Stimulated activated CD8-positive, alpha-beta memory T cell treated with anti-CD3 and anti-CD28 coated beads, Interleukin-15, amount 100 ng/mL, for 48 hours (primary cell): ENCODE measurements around the gene CCDC187.

Experiments
- DNase-seq, 2 donors: peaks; one replicate each; pipeline ENCODE4 v3.0.0-alpha.2; 2020; ENCODE audit warnings: low read depth in 2 of 2

The CCDC187 gene

DNA sequence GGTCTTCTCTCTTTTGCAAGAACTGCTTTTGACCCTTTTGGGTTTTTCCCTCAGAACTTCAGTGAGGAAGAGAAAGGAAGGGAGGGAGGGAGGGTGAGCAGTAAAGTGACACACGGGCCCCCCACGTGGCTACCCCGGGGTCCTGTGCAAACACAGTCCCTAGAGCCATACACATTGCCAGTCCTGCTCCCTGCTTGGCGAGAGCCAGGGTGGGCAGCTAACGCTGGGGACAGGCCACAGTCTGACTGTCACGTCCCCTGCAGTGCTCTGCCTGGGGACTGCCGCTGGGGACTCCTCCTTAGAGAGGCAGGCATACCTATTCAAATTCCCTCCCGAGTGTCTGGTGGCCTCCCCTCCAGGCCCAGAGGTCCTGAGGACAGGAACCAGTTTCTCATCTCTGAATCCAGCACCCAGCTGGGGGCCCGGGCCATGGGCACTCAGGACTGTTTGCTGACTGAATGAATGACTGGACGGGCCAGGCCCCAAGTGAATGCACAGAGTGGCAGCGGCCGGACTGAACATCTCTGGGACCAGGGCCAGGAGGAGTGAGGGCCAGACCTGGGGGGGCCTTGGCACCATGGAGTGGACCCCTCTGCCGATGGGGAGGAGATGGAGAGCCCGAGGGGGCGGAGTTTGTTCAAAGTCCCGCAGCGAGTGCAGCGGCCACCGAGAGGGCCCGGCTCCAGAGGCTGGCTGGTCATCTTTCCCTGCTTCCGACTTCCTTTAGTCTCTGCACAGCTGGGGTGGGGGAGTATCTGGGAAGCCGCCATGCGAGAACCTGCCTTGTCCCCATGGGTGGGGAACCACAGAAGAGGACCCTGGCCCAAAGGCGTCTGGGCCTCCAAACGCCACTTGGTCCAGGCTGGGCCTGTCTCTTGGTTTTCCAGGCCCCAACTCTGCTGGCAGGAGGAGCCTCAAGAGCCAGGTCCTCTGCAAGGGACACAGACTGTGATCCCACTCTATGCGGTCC is 5.8 kb downstream of the CCDC187 start:
- DNase-seq = no peak

DNA sequence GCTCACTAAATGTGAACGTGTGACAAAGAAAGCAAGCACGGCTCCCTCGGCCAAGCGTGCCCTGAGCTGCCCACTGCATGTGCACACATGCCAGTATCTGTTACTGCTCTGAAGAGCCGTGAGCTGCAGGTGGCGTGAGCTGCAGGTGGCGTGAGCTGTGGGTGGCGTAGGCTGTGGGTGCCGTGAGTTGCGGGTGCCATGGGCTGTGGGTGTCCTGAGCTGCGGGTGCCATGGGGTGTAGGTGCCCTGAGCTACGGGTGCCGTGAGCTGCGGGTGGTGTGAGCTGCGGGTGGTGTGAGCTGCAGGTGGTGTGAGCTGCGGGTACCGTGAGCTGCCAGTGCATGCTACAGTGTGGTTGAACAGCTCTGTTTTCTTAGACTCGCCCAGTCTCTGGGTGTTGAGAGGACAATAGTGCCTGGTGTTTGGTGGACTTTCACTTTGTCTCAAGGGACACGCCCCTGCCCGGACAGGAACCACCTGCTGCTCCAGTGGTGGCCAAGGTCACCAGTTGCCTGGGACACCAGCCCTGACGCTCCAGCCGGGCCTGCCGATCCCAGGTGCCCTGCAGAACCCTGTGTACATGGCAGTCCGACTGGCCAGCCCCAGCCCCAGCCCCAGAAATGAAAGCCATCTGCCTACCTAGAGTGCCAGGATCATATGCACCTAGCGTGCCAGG is 6.7 kb downstream of the CCDC187 start:
- DNase-seq = no peak

DNA sequence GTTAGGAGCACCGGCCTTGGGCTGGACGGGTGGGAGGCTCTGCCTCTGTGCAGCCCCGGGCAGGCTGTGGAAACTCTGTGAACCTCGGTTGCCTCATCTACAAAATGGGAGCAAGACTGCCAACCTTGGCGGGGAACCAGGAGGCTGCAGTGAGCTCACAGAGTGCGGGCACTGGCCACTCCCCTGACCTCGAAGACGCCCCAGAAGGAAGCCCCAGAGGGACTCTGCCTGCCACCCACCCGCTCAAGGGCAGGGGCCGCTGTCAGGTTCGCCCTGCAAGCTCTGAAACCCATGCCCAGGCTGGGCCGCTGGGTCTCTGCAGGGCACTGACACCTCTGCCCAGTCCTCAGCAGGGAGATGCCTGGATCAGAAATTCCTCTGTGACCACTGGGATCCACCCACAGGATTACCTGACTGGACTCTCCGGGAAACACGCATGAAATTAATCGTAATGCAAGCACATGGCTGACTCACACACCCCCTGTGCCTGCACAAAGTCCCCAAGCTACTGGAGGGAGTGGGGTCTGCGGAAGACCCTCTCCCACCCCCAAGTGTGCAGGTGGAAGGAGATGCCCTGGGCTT is 7.4 kb downstream of the CCDC187 start:
- no peak for DNase-seq

DNA sequence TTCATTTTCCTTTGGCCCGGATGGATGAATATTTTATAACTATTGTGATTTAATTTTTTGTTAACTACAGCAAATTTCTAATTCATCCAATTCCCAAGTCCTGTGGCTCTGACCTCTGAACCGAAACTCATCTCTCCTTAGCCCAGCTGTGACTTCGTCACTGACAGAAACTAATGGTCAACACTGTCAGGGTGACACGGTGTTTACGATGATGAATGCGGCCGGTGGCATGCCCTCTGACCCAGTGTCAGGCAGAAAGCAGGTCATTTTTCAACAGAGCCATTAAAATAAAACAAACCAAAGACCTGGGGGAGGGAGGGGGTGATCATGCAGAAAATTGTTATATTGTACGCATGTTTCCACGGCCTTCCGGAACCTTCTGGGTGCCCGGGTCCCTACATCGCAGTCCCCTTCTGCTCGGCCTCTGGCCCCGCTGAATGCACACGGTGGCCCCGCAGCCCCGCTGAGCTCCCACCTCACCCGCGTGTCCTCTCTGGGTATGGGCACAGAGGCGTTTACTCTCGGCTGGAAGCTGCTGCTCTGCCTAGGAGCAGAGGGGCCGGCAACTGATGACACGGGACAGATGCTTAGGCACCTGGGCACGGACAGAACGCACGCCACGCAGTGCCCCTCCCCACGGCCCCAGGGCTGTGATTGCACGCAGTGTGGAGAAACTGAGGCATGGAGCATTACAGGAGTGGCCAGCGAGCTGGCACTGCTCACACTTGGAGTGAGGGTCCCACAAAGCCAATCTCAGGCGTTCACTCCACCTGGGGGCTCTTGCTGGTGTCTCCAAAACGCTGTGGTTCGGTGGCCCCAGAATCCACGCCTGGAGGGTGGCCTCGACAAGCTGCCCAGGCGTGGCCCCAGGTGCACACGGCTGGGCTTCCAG is 8.1 kb downstream of the CCDC187 start:
- no peak for DNase-seq

DNA sequence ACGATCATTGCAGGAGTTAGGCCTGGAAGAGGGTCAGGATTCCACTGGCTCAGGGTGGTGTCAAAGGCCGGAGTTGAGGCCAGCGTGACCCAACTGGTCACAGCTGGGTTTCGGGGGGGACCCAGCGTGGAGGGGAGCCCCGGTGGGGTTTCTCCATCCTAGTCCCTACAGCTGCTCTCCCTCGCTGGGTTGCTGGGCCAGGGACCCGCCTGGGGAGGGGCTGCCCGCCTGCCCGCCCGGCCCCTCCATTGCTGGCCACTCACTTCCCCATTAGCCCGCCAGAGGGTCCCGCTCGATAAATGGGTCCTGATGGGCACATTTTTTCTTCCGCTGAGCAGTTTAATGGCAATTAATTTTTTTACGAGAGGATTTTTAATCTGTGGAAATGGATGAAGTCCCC is 8.8 kb downstream of the CCDC187 start:
- DNase-seq = no peak

DNA sequence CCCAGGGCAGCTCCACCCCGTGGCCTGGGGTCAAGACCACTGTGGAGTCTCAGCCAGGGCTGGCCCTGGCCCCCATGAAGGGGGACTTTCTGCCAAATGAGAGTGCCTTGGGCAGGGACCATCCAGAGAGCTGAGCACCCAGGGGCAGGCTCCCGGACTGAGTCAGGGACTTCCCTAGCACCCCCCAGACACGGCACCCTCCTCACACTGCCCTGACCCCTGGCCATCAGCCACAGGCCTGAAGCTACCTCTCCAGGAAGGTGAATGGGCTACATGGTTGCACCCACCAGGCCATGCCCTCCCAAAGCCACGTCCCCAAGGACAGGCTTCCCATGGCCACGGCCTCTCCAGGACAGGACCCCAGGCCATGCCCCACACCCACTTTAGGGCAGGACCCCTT is 9.5 kb downstream of the CCDC187 start:
- DNase-seq = no peak

DNA sequence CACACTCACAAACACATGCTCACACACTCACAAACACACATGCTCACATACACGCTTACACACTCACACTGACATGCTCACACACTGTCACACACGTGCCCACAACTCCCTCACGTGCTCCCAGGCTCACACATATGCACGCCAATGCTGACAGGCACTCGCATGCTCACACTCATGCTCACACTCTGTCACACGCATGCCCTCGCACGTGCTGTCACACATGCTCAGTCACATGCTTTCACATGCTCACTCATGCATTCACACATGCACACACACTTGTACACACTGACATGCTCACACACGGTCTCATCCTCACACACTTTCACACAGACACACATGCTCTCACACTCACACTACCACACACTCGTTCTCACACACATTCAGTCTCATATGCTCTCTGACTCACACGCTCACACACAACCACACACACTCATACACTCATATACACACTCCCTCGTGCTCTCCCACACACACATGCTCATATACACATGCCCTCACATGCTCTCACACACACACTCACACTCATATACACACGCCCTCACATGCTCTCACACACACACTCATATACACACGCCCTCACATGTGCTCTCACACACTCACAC is 10.3 kb downstream of the CCDC187 start:
- no peak for DNase-seq

DNA sequence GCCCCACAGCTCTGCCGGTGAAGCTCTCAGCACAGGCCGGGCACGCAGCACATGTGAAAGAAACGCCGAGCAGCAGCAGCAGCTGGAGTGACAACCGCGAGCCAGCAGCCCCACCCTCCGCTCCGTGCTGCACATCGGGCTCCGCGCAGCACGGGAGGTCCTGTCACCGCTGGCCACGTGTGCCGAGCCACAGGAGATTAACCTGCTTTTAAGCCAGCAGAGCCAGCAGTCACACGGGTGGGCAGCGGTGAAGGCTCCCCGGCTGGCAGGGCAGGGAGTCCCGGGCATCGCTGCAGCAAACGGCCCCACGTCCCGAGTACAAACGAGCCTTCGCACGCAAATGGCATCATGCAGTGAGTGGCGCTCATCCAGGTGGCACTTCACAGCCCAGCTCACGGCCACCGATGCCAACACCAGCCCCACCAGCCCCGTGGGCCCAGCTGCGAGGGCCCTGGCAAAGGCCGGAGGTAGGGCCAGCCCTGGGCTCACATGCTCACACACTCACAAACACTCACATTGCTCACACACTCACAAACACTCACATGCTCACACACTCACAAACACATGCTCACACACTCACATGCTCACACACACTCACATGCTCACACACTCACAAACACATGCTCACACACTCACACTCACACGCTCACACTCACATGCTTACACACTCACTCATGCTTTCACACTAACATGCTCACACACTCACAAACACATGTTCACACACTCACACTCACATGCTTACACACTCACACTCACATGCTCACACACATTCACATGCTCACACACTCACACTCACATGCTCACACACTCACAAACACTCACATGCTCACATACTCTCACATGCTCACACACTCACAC is 11.1 kb downstream of the CCDC187 start:
- DNase-seq = no peak

DNA sequence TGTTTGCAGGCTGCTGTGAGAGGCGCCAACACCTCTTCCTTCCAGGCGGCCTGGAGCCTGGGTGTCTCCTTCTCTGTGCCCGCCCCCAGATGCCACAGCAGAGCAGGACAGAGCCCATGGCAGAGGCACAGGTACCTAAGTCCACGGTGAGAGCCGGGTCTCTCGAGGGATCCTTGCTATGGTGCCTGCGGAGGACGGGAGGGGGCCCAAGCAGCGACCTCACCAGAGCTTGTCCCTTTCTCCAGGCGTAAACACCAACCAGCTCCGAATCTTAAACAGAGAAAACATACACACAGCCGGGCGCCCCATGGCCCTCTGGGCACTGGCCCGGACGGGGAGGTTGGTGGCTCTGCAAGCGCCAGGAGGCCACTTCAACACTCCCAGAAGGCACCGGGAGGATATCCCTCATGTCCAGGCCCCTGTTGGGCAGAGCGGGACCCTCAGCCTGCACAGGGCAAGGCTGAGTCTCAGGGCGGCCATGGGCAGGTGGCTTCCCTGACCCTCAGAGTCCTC is 11.8 kb downstream of the CCDC187 start:
- no peak for DNase-seq

DNA sequence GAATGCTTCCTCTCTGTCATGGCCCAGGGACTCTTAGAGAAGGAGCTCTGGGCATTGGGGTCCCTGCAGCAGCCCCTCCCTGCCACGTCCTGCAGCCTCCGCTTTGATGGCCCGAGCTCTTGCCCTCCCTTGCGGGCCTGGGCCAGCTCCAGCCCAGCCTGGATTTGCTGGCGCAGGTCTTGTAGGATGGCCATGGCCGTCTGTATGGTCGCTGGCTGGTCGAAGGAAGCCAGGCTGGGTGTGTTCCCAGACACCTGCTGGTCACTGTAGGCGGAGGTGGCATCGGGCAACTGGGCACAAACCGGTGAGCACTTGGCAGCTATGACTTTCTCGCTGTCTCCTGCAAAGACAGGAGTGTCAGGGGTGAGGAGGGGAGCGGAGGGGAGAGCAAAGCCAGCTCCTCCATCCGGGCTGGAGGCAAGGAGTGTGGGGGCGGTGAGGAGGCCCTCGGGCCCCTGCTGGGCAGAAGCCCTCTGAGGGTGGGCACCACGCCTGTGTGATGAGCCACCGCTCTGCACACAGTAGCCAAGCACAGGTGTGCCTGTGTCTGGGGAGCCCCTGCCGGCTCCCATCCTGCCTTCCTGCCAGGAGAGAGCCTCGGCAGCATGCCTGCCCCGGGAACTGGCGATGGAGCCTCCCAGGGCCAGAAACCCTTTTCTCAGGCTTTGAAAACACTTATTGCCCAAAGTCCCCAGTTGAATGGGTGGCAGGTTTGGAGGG is 12.4 kb downstream of the CCDC187 start:
- DNase-seq = no peak

DNA sequence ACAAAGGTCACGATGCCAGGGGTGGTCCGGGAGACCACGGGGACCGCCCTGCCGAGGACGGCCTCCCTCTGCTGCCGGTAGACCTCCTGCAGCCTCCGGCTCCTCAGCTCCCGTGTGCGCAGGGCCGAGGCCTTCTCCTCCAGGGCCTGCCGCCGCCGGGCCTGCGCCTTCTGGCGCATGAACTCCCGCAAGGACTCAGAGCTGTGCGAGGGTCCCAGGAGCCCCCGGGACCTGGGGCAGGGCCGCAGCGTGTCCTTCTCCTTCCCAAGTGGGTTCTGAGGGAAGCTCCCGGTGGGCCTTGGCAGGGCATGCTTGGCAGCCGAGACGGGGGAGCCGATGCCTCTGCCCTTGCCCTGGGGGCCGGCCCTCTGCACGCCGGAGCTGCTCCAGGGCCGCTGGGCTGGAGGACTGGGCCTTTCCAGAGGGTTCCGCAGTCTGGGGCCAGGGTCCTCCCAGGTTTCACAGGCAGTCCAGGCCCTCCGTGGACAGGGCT is 13.3 kb downstream of the CCDC187 start:
- DNase-seq = no peak

DNA sequence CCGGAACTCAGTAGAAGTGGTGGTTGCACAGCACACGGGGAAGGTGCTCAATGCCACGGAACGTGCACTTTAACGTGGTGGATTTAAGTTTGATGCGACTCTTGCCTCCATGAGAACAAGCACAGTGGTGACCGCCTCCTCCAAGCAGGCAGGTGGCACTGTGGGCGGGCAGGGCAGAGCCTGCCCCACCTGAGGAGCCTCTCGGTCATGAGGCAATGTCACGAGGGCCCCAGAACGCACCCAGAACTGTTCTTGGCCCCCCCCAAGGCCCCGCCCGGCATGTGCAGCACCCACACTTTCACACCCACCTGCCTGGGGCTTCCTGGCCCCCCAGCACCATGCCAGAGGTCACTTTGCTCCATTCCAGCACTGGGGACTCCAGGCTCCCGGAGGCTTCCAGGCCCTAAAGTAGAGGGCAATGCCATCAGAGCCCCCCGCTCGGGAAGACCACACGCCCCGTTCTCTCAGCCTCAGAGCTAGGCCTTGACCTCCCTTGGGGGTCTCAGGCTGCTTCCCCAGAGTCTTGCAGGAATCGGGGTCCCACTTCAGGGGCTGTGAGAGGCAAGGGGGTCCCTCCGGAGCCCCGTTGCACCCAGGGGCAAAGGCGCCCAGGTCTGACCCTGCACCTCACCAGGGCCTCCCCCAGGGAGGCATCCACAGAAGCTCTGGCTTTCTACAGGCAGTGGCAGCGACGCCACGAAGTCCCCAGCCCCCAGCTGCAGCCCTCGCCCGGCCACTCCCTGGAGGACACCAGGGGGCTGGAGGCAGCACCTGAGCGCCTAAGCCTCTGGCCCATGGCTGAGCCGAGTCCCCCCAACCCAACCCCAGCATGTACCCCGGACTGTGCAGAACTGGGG is 14.0 kb downstream of the CCDC187 start:
- no peak for DNase-seq

DNA sequence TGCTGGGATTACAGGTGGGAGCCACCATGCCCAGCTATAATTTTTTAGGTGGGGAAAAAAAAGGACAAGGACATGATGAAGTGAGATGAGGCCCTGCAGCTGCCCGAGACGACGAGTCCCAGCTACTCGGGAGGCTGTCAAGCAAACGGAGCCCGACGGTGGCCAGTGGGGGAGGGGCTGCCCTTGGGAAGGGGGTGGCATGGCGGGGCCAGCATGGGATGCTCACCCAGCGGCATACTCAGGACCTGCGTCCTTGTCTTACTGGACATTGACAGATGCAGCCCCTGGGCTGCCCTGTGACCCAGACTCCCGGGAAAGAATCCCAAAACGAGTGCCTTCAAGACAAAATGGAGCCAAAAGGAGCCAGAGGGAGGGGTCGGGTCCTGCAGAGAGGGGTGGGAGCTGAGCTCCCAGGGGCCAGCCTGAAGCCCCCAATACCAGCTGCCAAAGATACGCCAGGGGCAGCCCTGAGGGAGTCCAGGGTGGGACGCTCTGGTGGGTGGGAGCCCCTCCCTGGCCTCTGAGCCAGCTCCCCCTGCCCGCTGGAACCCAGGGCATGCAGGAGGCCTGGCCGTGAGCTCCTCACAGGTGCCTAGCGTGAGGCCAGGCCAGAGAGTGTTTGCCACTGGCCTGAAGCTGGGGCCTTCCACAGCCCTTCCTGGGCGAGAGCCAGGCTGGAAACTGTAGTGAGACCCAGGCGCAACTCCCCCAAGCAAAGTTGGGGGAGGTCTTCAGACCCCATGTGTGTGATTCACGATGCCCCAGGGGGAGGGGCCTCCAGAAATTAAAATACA is 15.7 kb downstream of the CCDC187 start:
- DNase-seq = no peak

DNA sequence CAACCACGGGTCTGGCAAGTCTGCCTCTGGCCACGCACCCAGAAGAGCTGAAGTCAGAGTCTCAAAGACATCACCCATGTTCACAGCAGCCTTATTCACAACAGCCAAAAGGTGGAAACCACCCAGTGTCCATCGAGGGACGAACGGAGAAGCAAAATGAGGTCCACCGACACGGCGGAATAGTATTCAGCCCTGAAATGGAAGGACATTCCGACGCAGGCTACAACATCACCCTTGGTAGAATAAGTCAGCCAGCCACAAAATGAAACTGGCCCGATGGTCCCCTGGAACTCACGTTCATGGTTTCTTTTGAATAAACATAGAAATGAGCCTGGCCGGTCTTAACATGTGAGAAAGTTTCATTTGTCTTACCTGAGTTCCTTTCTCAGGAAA is 16.9 kb downstream of the CCDC187 start:
- no peak for DNase-seq

DNA sequence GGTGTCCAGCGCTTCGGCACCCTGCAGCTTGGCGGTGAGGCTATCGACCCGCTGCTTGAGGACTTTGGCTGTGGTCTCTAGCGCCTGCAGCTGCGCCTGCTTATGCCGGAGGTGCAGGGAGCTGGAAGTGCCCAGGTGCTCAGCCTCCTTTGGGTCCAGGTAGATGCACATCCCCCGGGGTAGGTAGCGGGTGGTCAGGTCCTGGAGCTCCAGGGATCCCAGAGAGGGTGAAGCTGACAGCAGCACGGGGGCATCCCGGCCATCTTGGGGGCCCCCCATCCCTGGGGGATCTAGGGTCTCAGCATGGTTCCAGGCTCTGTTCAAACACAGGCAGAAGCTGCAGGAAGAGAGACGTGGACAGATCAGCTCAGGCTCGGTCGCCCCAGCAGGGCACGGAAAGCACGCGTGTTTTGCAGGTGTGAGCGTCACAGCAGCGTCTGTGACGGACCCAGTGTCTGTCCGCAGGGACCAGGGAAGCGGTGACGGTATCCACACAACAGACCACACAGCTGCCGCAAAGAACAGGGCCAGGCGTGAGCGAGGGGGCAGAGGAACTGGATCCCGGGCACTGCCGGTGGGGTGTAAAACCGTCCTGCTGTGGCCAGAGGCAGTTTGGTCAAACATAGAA is 17.4 kb downstream of the CCDC187 start:
- no peak for DNase-seq

DNA sequence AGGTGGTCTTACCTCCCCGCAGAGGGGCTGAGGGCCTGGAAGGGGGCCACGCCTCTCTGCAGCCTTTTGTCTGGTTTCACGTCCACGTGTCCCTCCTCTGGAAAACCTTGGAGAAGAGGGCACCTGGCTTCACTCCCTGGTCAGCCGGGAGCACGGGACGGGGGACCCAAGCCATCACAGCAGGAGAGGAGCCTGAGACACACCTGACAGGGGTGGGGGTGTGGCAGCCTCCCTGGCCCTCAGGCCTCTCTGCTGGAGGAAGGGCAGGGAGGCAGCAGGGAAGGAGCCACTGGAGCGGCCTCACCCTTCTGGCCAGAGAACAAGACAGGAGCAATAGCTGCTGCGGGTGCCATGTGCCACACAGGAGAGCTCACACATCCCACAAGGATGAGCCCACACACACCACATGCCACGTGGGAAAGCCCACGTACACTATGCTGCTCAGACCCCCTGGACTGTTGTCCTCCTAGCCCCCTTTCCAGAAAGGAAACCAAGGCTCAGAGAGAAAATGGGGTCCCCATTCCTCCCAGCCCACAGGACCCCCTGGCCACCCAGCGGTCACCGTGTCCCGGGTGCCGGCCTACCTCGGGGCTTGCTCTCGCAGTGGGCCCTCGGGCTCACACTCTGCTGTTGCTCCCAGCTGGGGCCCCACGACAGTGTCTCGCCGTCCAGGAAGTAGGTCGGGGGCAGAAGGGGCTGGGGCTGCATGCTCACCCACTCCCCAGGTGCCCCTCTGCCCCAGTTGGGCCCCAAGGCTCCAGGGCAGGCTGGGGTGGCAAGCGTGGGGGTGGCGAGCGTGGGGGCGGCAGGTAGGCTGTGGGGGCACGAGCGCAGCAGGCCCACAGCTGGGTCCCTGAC is 18.2 kb downstream of the CCDC187 start:
- DNase-seq = no peak
